NCI-H1930 (cell line): ENCODE data around the gene ARMH1.

ENCODE experiments used
- DNase-seq, 2 experiments: peaks; one replicate each; lab custom pipeline; 2025; lab: John Stamatoyannopoulos, UW

The ARMH1 gene

DNA sequence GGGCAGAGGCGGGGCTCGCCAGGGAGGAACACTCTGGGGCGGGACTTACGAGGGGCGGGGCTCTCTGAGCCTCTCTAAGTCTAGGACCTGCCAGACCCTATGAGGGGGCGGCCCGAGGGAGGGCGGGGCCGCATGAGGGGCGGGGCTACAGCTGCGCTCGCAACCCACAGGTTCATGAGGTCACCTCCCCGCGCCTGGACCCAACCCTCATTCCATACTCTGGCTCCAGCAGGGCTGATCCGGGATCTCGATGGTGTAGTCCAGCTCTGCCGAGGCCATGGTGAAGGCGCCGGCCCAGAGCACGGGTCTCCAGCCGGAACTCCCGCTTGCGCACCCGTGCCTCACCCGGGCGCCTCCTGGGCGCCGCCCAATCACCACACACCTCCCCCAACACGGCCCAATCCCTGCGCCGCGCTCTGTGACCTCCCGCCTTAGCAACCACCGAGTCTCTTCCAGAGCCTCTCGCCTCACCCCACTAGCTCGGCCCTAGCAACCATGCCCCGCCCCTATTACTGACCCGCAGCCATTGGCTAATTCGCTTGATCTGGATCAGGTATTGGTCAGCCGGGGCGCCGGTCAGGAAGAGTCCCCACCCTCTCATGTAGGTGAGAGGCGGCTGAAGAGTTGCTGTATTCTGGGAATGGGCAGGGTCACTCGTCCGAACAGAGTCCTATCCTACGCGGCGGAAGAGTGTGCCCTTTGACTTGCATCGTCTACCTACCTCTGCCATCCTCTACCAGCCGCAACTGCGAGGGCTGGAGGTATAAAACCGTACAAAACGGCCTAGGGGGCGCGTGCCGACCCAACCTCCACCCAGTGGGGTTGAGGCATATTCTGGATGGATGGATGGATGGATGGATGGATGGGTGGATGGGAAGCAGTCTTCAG lies at the start of gene ARMH1, which contains the start of gene TMEM53:
ARMH1 (plus strand) TSS at position 602 of the 888 bp plus-strand sequence. CDS start 14,984 bp downstream, outside the sequence.
TMEM53 (minus strand) TSS at position 369 of the 888 bp plus-strand sequence; CDS start at position 279, 90 bp downstream.
- peak; percentile 97 to 98 for DNase-seq

DNA sequence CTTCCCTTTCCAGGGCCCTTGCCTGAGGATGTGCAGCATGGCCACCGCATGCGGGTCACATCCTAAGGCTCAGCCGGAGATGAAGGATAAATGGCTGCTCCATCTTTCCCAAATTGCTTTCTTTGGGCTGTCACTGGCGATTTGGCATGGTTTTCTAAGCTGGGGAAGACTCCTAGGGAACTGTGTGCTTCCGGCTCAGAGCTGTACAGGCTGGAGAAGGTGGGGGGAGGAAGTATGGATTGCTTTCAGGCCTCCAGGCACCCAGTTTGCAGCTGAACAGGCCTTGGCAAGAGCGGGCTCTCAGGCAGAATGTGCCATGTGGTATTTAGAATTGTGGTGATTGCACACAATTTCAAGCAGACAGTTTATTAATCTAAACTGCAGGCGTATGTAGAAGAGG lies 49.2 kb upstream of the ARMH1 start:
- DNase-seq = no peak

DNA sequence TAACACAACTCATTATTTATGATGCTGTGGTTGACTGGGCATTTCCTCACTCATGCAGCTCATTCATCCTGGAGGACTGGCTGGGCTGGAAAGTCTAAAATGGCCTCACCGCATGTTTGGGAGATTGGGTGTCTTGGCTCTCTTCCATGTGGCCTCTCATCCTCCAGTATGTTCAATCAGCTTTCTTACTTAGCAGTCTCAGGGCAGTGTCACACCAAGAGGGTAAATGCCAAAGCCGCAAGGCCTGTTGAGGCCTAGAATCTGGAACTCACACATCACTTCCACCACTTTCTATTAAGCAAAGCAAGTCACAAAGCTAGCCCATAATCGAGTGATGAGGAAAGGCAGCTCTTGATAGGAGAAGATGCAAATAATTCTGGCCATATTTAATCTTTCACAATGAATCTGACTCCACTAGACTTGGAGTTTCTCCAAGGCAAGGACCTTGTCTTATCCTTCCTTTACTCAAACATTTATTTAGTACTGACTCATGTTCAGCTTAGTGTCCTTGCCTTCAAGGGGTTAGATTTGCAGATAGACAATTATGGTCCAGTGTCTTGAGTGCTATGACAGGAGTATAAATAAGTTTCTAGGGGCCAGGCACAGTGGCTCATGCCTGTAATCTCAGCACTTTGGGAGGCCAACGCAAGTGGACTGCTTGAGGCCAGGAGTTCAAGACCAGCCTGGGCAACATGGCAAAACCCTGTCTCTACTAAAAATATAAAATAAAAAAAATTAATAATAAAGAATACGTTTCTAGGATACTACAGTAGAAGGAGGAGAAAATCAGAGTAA lies 45.4 kb upstream of the ARMH1 start:
- no peak for DNase-seq

DNA sequence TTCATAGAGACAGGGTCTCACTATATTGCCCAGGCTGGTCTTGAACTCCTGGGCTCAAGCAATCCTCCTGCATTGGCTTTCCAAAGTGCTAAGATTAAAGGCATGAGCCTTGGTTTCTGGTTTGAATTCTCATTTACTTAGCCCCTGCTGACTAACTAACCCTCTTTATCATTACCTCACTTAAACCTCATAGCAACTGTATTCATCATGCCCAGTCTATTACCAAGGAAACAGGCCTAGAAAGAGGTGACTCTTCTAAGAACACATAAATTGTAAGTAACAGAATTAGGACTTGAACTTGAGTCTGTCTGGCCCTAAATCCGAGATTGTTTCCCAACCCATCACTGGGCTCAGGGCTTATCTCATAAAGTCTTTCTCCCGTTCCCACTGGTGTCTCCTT lies 44.4 kb upstream of the ARMH1 start:
- no peak for DNase-seq

DNA sequence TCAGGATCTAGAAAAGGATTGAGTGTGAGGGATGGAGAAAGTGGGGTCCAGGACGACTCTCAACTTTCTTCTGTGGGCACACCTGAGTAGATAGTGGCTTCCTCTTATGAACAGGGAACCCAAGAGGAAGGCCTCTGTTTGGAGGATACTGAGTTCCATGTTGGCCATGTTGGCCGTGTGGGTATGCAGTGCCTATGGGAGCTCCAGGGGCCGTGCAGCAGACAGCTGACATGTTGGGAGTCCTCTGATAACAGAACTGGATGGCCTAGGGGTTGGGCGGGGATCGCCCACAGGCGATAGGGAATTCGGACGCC lies 43.2 kb upstream of the ARMH1 start:
- DNase-seq = no peak

DNA sequence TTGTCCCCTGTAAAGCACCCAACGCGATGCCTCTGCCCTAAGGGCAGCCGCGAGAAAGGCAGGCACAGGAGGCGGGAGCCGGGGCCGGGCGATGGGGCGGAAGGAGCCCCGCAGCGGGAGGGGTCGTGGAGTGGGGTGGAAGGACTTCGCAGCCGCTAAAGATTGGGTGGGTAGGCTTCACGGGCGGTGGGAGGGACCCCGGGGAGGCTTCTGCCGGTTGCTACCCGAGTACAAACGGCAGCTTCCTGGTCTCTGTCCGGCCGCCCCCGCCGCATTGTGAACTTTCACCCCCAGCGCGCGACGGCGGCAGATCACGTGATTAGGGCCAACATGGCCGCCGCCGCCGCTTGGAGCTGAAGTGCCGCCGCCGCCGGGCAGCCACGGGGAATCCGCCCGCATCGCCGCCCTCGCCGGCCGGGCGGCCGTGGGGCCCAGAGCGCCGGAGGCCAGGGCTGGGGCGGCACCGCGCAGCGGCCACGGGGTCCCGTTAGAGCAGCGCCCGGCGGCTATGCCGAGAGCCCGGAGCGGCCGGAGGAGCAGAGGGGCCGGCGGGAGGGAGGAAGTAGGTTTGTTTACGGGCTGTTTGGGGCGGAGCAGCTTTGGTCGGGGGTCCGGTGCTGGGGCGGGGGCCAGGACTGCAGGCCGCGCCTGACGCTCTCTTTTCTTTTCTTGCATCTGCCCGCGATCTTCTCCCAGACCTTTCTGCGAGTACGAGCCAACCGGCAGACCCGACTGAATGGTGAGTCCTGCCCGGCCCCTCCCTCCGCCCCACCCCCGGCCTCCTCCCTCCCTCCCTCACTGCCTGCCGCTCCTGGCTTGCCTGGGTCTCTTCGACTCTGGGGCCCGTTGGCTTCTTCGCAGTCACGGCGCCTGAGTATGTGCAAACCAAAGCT lies 42.6 kb upstream of the ARMH1 start:
- DNase-seq = peak; percentile 59 to 85

DNA sequence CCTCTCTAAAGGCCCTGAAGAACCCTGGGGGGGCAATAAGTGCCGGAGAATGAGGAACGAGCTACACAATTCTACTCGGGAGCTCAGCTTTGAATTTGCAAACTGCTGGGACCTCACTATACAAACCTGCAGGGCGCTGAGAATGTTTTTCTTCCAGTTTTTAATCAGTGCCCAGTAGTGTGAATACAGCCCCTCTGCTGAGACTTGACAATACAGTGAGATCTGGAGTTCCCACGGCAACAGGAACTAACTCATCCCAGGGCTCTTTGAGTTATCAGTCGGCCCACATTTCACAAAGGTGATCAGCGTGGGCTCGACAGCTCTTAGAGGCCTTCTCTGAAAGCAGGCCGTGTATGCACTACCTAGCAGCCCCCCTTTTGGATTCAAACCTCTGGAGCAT lies 41.9 kb upstream of the ARMH1 start:
- DNase-seq = no peak

DNA sequence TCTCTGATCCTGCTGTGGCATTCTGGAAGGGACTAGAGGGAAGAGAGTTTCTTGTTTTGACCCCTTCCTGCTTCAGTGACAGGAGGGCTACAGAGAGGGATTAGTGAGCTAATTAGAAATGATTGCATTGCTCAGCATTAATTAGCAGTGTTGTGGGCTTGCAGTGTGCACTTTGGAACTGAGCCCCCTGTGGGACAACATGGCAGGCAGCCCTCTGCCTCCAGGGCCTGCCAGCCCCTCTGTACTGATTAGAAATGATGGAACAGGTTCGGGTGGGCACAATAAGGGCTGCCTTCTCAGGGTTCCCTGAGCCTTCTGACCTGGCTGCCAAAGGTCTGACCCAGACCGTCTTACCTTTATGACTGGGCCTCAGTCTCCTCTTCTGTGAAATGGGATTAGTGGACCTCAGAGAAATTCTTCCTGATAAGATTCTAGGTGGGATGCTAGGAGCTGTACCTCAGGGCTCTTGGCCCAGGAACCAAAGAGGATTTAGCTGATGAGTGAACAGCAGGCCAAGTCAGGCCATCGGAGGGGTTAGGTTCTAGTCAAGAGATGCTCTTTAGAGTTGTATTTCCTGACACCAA lies 39.8 kb upstream of the ARMH1 start:
- DNase-seq = no peak

DNA sequence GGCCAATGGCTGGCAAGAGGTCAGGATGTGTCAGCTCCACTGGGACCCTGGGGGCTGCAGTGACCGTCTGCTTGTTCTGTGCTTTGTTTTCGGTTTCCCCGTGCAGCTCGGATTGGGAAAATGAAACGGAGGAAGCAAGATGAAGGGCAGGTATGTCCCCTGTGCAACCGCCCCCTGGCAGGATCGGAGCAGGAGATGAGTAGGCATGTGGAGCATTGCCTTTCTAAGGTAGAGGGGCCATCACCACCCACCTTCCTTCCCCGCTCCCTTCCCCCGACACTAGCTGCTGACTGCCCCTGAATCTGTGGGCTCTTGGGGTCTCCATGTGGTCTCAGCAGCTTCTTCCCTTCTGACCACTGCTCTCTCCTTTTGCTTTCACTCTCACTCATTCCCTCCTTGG lies 39.1 kb upstream of the ARMH1 start:
- DNase-seq = no peak

DNA sequence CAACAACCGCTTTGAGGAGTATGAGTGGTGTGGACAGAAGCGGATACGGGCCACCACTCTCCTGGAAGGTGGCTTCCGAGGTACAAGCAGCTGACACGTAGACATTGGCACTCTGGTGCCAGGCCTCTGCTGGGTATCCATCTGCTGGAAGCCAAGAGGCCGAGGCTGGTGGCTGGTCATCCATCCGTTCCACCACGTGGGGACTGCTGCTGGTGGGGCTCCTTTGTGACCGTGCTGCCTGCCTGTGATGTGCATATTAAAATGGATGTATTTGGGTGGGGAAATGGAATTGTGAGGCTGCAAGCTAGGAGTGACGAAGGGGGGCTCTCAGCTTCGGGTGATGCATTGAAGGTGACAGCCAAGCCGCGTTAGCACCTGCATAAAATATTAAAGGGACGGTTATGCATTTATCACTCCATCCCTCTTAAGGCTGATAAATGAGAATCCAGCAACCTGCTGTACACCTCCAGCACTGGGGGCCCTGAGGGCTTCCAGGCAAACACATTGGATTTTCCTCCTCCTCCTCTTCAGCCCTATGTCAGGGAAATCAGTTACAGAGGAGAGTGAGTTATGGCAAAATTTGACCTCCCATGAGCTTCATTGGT lies 38.3 kb upstream of the ARMH1 start:
- DNase-seq = no peak

DNA sequence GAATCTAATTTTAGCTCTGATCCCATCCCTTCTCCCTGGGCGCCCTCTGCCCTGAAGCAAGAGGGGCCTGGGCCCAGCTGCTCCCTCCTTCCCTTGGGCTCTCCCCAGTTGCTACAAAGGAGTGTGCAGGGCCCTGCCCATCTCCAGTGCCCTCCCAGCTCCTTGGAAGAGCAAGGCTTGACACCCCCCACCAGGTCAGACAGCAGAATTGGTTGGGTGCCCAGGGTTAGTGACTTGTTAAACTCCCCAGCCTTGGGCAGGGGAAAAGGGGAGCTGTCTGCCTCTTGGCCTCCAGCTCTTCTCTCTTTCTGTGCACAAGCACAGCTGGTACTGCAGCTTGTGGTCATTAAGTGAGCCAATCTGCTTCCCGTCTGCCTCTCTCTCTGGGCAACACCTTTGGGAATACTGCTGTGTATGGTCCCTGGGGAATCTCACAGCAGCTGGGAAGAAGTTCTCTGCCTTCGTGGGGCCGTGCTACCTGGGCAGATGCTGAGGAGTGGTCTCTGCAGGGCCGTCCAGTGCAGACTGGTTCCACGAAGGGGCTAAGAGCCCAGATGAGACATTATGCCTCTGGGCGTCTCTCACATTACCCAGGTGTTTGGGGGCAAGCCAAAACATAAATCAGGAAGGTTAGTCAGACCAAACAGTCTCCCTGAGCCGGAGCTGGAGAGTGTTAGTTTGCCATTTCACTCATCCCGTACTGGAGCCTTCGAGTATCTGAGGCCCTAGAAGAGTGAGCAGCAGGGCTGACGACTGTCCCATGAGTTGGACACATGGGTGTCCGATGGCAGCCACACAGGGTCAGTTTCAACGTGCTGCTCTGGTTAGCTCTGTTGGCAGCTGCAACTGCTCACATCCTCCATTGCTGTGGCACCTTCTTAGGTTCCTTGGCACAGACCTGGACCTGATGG lies 37.6 kb upstream of the ARMH1 start:
- DNase-seq = no peak

DNA sequence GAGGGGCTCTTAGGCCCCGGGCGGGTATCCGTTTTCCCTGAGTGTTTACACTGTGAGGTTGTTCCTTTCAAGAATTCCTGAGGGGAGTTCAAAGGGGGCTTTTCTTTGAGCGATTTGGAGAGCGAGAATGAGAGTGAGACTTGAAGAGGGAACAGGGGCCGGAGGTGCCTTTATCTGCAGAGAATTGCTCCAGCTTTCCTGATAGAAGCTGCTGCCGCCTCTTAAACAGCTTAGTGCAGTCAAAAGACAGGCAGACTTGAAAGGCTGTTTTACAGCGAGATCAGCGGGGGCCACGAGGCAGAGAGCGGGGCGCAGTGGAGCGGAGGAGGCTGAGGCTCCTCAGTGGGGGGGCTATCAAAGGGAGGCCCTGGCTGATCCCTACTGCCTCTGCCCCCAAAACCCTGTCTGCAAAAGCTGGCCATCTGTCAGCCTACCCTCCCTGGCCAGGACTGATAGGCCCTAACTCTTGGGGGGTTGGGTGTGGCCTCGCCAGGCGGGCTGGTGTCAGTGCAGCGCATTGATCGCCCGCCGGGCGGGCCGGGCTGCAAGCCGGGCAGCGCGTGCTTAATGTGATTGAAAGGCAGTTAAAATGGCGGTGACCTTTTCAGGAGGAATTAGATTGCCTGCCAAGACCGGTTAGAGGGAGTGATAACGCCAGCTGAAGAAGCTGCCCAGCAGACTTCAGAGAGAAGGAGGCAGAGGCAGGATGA lies 36.7 kb upstream of the ARMH1 start:
- no peak for DNase-seq

DNA sequence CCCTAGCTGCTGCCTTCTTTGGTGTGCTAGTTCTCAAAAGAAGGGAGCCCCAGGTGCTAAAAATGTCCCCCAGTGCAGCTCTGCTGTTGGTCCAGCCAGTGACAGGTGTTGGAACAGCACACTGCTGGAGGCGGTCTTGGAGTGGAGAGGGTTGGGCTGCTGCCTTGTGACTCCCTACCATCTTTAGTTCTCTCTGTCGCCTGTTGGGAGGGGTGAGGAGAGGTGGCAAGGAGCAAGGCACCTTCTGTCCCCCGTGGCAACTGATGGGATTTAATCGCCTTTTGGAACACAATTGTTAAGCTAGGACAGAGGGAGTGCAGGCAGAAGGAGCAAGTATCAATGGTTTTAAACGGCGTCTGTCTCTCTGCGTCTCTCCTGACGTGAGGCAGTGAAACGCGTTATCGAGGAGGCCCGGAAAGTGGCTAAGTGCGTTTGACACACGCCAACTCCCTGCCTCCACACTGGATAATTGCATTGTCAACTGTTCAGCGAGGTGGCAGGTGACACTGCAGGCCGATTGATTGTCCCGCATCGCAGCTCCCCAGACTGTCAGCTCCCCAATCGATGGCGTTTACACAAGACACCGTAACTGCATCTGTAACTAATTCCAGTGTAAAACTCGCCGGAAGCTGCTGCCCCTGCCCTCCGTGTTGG lies 34.2 kb upstream of the ARMH1 start:
- DNase-seq = no peak

DNA sequence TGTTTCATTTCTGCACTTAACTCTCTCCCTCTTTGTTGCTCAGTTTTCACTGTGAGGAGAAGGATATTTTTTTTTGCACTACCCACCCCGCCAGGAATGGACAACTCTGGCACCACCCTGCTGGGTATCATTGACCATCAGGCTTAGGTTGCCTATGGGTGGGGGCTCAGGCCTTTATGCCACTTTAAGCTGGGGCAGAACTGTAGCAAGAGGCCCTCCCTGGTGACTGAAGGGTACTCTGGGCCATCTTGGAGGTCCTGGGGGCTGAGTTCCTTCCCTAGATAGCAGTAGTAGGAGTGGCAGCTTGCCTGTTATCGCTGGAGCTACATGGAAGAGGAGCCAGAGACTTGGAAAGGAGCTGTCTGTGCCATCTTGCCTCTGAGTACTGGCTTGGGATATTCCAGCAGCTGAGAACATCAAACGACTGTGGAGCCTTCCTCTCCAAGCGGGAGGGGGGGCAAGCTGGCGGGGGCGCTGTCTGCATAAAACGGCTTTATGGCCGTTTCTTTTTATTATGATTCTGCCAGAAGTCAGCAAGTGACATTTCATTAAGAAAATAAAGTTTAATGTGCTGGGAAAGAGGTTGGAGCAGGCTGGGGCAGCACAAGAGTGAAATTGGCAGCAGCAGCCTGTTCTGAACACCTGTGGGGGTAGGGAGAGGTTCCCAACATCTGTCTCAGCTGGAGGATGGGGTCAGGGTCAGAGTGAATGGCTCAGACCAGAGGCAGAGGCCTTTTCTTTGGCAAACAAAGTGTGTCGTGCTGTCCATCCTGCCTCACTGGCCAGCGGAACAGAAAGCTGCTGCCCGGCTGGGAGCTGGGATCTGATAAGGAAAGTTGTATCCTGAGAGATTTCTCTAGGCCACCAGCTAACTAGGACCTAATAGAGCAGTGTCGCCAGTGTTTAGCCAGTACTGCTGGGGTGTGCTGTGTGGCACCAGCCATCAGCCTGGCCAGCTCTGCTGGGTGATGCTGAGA lies 33.1 kb upstream of the ARMH1 start:
- no peak for DNase-seq

DNA sequence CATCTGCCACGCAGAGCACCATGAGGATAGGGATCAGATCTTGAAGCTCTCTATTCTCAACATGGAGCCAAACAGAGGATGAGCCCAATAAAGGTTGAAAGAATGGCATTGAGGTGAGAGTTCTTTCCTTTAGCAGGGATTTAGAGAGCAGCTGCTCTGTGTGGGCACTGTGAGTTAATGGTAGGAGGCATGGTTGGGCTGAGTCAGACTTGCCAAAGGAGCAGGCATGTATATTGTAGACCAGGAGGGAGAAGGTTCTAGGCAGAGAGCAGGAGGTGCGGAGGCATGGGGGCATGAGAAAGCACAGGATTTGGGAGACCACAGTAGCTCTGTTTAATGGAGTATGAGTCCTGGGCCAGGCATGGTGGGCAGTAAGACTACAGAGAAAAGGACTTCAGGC lies 32.3 kb upstream of the ARMH1 start:
- DNase-seq = no peak

DNA sequence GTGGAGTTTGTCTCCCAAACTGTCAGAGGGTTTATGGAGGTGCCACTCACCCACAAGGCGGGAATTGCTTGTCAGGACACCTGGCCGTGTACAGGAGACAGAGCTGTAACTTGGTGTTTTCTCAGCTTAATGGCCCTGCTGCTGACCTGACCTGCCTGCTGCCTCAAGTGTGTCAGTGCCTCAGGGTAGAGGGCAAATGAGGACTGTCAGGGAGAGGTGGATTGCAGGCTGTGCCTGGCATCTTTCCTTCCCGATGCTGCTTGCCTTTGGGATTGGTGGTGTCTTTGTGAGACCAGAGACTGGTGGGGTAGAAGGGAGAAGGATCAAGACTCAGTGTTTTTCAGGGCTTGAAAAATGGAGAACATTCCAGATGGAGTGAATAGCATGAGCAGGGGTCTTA lies 31.6 kb upstream of the ARMH1 start:
- no peak for DNase-seq

DNA sequence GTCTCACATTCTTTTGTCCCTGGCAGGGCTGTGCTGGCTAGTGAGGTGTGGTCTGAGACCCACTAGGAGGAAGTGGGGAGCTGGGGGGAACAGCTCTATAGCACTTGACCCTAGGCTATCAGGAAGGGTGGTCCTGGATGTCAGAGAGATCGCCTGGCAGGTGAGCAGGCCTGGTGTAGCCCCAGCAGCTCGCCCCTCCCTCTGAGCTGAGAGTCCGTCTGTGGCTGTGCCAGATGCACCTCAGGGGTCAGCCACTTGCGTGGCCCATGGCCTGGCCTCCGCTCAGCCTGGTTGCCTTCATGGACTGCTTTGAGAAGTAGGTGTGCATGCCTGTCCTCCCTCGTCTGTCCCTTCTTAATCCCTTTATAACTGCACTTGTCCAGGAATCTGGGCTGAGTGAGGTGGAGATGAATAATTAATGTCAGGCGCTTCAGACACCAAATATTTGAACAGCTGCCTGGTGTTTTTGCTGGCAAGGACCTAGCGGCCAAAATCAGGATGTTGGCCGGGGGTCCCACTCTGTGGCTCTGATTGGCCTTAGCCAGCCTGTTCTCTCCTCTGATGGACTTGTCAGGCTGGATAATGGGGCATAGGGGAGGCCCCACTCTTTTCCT lies 30.7 kb upstream of the ARMH1 start:
- DNase-seq = no peak
